Activated CD4-positive, alpha-beta T cell treated with anti-CD3 and anti-CD28 coated beads, Interleukin-2, amount 50 U/mL, for 1 hour (primary cell): ENCODE results near the gene DDIT4L.
"Not testable (repeated sequence)": the region's sequence is repeated elsewhere in the genome, so short reads cannot be mapped to it uniquely, and the experiment has no call there.

Experiments
- DNase-seq: peaks from one replicate; pipeline ENCODE4 v3.0.0-alpha.2; 2020

The DDIT4L gene

DNA sequence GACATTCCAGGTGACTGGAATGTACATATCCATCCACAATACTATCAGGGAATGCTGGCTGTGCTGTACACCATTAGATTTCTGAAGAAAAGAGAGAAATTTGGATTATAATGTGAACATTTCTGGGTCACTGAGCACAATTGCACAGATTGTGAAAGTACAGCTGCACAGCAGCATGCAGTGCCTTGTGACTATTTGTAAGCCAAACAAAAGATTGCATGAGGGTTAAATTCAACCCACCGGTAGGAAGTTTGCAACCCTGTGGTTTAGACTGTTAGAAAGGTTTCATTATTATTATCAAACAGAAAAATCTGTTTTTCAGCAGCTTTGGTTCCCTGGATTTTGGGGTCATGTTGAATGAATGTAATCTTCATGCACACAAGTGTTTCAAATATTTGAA is 24.5 kb downstream of the DDIT4L start:
- no peak for DNase-seq

- DNase-seq: no peak
These were observed 25.2 kb downstream of the DDIT4L start for GRCh38 chr4:100164808-100165760.

DNA sequence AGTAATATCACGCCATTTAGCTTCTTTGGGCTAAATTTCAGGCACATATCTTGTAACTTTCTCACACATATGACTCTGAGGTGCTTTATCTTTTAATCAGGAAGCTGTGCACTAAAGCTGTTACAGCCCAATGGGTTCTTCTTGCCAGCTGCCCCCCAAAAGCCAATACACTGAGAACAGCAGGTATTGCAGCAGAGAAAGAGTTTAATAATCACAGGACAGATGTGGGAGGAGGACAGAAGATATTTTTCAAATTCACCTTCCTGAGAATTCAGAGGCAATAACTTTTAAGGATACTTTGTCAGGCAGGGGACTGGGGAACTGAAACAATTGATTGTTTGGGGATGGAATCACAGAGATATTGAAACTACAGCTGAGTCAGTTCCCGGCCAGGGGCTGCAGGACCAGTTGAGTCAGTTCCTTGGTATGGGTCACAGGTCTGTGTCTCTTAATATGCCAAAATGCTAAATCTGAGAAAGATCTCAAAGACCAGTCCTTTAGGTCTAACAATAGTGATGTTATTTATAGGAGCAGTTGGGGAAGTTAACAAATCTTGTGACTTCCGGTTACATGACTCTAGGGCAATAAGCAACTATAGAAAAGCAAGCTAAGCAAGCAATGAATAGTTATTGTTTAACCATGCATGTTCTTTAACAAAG is 28.1 kb downstream of the DDIT4L start:
- no peak for DNase-seq

GRCh38 chr4:100149190-100149589 is 41.1 kb downstream of the DDIT4L start:
- no peak for DNase-seq

GRCh38 chr4:100147684-100148083 is 42.6 kb downstream of the DDIT4L start:
- no peak for DNase-seq

- no peak for DNase-seq
These were observed 43.1 kb downstream of the DDIT4L start for GRCh38 chr4:100147198-100147597.

- no peak for DNase-seq
These were observed 43.5 kb downstream of the DDIT4L start for GRCh38 chr4:100146756-100147155.

- not testable (repeated sequence) for DNase-seq
These were observed 52.9 kb downstream of the DDIT4L start for GRCh38 chr4:100137320-100137719.
